OCI-LY1 (cell line): ENCODE results near the gene MED27.

Experiments
- H2AFZ ChIP-seq: fragments of 200-600 bp; sonication (generic), shearing (Covaris generic); 2 replicates; pipeline ENCODE4 v1.6.0; 2014; ENCODE audit warnings: antibody characterized with exemption, mild to moderate bottlenecking, low read length
- H3F3A ChIP-seq: fragments of 200-600 bp; sonication (generic), shearing (Covaris generic); 2 replicates; pipeline ENCODE4 v1.6.0; 2014; ENCODE audit warnings: mild to moderate bottlenecking, antibody characterized with exemption, low read length, moderate library complexity; ENCODE audit not compliant: insufficient read depth
- H3K27ac ChIP-seq: fragments of 200-600 bp; sonication (generic); 2 replicates; pipeline ENCODE4 v1.5.1; 2014; ENCODE audit warnings: low read length, mixed run types, mild to moderate bottlenecking, low read depth; ENCODE audit not compliant: poor library complexity, severe bottlenecking
- H3K27me3 ChIP-seq: fragments of 200-600 bp; sonication (generic); 2 replicates; pipeline ENCODE4 v1.6.0; 2014; ENCODE audit warnings: antibody characterized with exemption, mild to moderate bottlenecking, low read length, moderate library complexity; ENCODE audit not compliant: insufficient read depth
- H3K36me3 ChIP-seq: fragments of 200-600 bp; sonication (generic); 2 replicates; pipeline ENCODE4 v1.6.1; 2014; ENCODE audit warnings: mild to moderate bottlenecking, antibody characterized with exemption, low read length, moderate library complexity, mixed read lengths; ENCODE audit not compliant: insufficient read depth
- H3K4me1 ChIP-seq: fragments of 200-600 bp; sonication (generic); 2 replicates; pipeline ENCODE4 v1.5.1; 2014; ENCODE audit warnings: mild to moderate bottlenecking, low read length, moderate library complexity; ENCODE audit not compliant: insufficient read depth, severe bottlenecking
- H3K4me2 ChIP-seq: fragments of 200-600 bp; sonication (generic), shearing (Covaris generic); 2 replicates; pipeline ENCODE4 v1.6.1; 2014; ENCODE audit warnings: low read length
- H3K4me3 ChIP-seq: fragments of 200-600 bp; sonication (generic); 2 replicates; pipeline ENCODE4 v1.5.1; 2014; ENCODE audit warnings: low read length, low read depth, mild to moderate bottlenecking, mixed read lengths; ENCODE audit not compliant: poor library complexity, severe bottlenecking
- H3K79me2 ChIP-seq: fragments of 200-600 bp; shearing (Covaris generic); 2 replicates; pipeline ENCODE4 v1.6.1; 2016; ENCODE audit warnings: mixed run types, low read length, mixed read lengths; ENCODE audit not compliant: insufficient read depth
- H3K9ac ChIP-seq: fragments of 200-600 bp; sonication (generic), shearing (Covaris generic); 2 replicates; pipeline ENCODE4 v1.6.1; 2014; ENCODE audit warnings: mild to moderate bottlenecking, low read length, mixed read lengths
- H3K9me2 ChIP-seq: fragments of 200-600 bp; sonication (generic), shearing (Covaris generic); 2 replicates; pipeline ENCODE4 v1.6.1; 2014; ENCODE audit warnings: low read depth, mild to moderate bottlenecking, low read length, mixed read lengths
- H3K9me3 ChIP-seq: fragments of 200-600 bp; shearing (Covaris generic); 2 replicates; pipeline ENCODE4 v1.6.1; 2014; ENCODE audit warnings: low read length, mixed read lengths
- H4K20me1 ChIP-seq: fragments of 200-600 bp; sonication (generic), shearing (Covaris generic); 2 replicates; pipeline ENCODE4 v1.6.0; 2016; ENCODE audit warnings: mild to moderate bottlenecking, low read length; ENCODE audit not compliant: insufficient read depth
- CTCF ChIP-seq: fragments of 200-600 bp; sonication (generic), shearing (Covaris generic); IDR thresholded peaks from 2 replicates; pipeline ENCODE4 v1.5.1; 2017; ENCODE audit warnings: mild to moderate bottlenecking, antibody characterized with exemption, low read length, moderate library complexity, mixed read lengths
- EZH2 ChIP-seq: fragments of 200-600 bp; sonication (generic), shearing (Covaris generic); IDR thresholded peaks from 2 replicates; pipeline ENCODE4 v1.8.0; 2017; ENCODE audit warnings: borderline replicate concordance, mixed run types, mild to moderate bottlenecking, antibody characterized with exemption, low read length, moderate library complexity, mixed read lengths

Gene MED27

GRCh38 chr9:132032238-132032950 lies 47.3 kb downstream of the MED27 start:
- H3K27me3 ChIP-seq, result no peaks in the 10 kb centered on the region
- H3K27ac ChIP-seq, result no peak overlapping the region
- peaks cover 16% of the 10 kb centered on the region for H3K4me1 ChIP-seq
- TF ChIP-seq EZH2 (no peak), CTCF (no peak)
- H3K79me2 ChIP-seq, result no peaks in the 10 kb centered on the region
- no peak overlapping the region for H3K4me3 ChIP-seq
- no peaks in the 10 kb centered on the region for H3F3A ChIP-seq
- H3K9me3 ChIP-seq, result no peaks in the 10 kb centered on the region
- H2AFZ ChIP-seq, result no peak overlapping the region
- no peak overlapping the region for H3K4me2 ChIP-seq
- H4K20me1 ChIP-seq, result peaks cover 4% of the 10 kb centered on the region; the same call in 1 of the 2 replicates
- H3K36me3 ChIP-seq, result no peaks in the 10 kb centered on the region
- no peaks in the 10 kb centered on the region for H3K9me2 ChIP-seq
- no peak overlapping the region for H3K9ac ChIP-seq

GRCh38 chr9:132031467-132032237 lies 48.0 kb downstream of the MED27 start:
- H3K27me3 ChIP-seq, result no peaks in the 10 kb centered on the region
- no peaks in the 10 kb centered on the region for H3K9me2 ChIP-seq
- peaks cover 16% of the 10 kb centered on the region for H3K4me1 ChIP-seq
- H3K4me3 ChIP-seq, result no peak overlapping the region
- H3K9me3 ChIP-seq, result no peaks in the 10 kb centered on the region
- H3K79me2 ChIP-seq, result no peaks in the 10 kb centered on the region
- H3K9ac ChIP-seq, result no peak overlapping the region
- no peaks in the 10 kb centered on the region for H3K36me3 ChIP-seq
- TF ChIP-seq EZH2 (no peak), CTCF (no peak)
- no peaks in the 10 kb centered on the region for H3F3A ChIP-seq
- no peak overlapping the region for H3K27ac ChIP-seq
- H2AFZ ChIP-seq, result no peak overlapping the region
- H3K4me2 ChIP-seq, result no peak overlapping the region
- peaks cover 4% of the 10 kb centered on the region; the same call in 1 of the 2 replicates for H4K20me1 ChIP-seq

GRCh38 chr9:132030626-132031325 lies 48.9 kb downstream of the MED27 start:
- Histone ChIP-seq H3K9ac (no peak overlapping the region), H3K27me3 (no peaks in the 10 kb centered on the region), H3K4me3 (no peak overlapping the region), H3K36me3 (no peaks in the 10 kb centered on the region), H3K4me1 (peaks cover 15% of the 10 kb centered on the region), H3K9me3 (no peaks in the 10 kb centered on the region), H3K27ac (no peak overlapping the region), H2AFZ (no peak overlapping the region), H4K20me1 (peaks cover 4% of the 10 kb centered on the region; the same call in 1 of the 2 replicates), H3K4me2 (no peak overlapping the region), H3F3A (no peaks in the 10 kb centered on the region), H3K79me2 (no peaks in the 10 kb centered on the region), H3K9me2 (no peaks in the 10 kb centered on the region)
- no peak for TF ChIP-seq EZH2
- no peak for TF ChIP-seq CTCF
